NCI-H748 (cell line): ENCODE measurements around the gene RIC1.
A peak's percentile ranks its signal among the peaks of the same experiment; 100 is the strongest.
"Not testable (repeated sequence)": the region's sequence is repeated elsewhere in the genome, so short reads cannot be mapped to it uniquely, and the experiment has no call there.

Experiments
- DNase-seq: peaks from one replicate; lab custom pipeline; 2025; ENCODE audit not compliant: unreplicated experiment; lab: John Stamatoyannopoulos, UW

RIC1 gene

DNA sequence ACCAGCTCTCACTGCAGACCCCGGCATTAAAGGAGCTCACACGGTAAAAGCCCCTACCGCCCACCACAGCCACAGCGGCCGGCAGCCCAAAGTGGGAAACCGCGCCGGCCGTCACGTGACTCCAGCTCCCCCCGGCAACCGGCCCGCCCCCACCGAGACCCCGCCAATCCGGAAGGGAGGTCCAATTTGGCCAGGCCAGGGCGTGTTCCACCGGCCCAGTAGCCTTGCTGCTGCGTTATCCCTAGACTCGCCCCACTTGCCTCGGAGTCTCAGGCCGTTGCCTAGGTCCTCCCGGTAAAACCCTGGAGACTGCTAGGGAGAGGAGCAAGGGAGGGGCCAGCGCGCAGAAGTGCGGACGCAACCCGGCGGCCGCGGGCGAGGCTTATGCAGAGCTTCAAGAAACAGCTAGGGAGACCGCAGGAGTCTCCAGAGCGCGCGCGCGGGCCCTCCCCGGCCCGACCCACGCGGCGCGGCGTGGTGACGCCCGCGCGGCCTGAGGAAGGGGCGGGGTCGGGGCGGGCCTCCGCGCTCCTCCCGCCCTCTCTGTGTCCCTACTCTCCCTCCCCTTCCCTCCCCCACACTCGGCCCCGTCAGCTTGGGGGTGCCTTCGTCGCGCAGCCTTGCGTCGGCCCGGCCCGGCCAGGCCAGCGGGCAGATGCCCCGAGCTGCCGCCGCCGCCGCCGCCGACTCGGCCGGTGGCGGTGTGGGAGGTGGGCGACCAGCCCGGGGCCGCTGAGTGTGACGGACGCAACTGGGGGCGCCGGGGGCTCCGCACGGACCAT lies at the start of gene RIC1:
Gene RIC1 (plus strand): TSS at position 578 of the 782 bp plus-strand sequence. CDS start 203 bp downstream, at position 781.
- peak; percentile 92 for DNase-seq

GRCh38 chr9:5579881-5580280 lies 49.0 kb upstream of the RIC1 start:
- no peak for DNase-seq

DNA sequence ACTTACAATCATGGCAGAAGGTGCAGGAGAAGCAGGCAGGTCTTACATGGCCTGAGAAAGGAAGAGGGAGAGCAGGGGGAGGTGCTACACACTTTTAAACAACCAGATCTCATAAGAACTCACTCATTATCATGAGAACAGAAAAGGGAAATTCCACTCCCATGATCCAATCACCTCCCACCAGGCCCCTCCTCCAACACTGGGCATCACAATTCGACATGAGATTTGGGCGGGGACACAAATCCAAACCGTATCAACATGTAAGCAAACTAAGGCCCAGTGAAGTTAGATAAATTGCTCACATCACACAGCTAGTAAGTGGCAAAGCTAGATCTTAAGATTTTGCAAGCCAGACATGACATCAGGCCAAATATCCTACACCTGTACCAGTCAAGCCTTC lies 48.3 kb upstream of the RIC1 start:
- DNase-seq, result no peak

DNA sequence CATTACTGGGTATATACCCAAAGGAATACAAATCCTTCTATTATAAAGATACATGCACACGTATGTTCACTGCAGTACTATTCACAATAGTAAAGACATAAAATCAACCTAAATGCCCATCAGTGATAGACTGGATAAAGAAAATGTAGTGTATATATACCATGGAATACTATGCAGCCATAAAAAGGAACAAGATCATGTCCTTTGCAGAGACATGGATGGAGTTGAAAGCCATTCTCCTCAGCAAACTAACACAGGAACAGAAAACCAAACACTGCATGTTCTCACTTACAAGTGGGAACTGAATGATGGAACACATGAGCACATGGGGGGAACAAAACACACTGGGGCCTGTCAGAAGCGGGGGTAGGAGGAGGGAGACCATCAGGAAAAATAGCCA lies 47.2 kb upstream of the RIC1 start:
- DNase-seq, result not testable (repeated sequence)

- no peak for DNase-seq
Observed at GRCh38 chr9:5582835-5583195, 46.1 kb upstream of the RIC1 start.

- no peak for DNase-seq
Observed at GRCh38 chr9:5586391-5586802, 42.5 kb upstream of the RIC1 start.

DNA sequence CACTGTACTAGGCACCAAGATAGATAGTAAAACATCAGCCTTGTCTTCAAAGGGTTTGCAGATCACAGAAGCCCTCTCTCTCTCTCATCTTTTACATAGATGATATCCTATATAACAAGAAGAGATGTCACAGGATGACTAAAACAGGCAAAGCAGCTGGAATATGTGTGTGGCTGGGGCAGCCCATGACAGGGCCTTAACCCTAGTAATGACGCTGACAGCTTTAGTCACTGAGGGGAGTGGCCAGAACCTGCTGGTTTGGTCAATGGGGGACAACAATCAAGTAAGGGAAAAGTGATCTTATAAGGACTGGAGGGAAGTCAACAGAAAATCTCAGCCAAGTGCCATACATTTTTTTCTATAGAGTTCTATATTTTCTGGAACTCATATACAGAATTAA lies 41.9 kb upstream of the RIC1 start:
- DNase-seq, result no peak

DNA sequence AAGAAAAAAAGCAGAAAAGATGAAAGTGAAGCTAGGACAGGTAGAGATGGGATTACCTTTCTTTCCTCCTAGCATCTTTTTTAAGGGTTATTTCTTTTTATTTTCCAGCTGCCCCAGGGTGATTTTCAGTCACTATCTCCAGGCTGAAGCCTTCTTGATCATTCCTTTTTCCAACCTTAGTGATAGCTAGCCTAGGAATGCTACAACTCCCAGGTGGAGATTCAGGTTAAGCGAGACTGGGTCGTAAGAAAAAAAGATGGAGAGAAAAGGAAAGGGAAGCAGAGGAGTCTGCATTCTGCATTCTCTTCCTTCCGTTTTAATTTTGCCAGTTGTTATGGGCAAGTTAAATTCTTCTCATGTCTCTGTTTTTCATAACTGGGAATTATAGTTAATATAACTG lies 36.7 kb upstream of the RIC1 start:
- no peak for DNase-seq

DNA sequence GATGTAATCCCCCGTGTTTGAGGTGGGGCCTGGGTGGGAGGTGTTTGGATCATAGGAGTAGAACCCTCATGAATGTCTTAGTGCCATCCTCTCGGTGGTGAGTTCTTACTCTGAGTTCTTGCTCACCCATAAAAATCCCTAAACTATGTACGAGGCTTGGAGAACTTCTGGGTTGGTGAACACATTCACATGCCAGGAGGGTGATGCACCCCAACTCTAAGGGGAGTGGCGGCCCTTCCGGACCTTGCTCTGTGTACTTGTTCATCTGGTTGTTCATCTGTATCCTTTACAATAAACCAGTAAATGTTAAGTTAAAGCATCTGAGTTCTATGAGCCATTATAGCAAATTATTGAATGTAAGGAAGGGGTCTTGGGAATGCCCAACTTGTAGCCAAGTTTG lies 36.0 kb upstream of the RIC1 start:
- no peak for DNase-seq

DNA sequence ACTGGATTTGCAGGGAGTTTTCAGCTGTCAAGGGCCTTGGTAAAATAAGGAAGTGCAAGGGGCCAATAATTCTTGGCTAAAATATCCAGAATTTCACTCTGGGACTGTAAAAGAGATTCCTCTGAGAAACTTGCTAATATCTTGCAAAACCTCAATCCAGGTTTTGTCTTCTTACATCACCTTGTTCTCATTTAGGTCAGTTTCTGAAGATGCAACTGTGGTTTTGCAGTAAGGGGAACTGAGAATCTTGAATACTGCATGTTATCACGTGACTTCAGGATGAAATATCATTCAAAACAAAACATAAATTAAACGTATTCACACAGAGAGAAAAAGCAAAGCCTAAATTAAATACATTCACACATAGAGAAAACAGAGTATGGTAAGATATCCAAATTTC lies 35.0 kb upstream of the RIC1 start:
- no peak for DNase-seq

GRCh38 chr9:5596173-5596572 lies 32.7 kb upstream of the RIC1 start:
- no peak for DNase-seq

- DNase-seq, result no peak
Observed at GRCh38 chr9:5608298-5609225, 20.3 kb upstream of the RIC1 start.

- DNase-seq, result no peak
Observed at GRCh38 chr9:5609226-5609596, 19.7 kb upstream of the RIC1 start.

DNA sequence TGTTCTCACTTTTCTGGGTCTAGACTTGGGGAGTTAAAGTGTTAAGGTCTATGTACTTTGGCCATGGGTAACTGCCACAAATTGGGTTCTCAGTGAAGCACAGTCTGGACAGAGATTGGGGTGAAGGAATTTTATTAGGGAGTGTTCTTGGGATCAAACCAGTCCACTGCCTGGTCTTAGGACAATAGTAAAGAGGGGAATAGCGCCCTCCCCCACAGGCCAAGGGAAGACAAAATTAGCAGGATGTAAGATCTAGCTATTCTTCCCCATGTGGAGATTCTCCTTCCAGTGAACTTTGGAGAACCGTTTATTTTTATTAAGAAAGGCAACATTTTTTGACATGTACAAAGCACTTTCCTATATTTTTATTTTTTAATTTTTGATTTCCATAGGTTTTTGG lies 18.4 kb upstream of the RIC1 start:
- DNase-seq, result no peak

- no peak for DNase-seq
Observed at GRCh38 chr9:5611321-5612184, 17.4 kb upstream of the RIC1 start.

DNA sequence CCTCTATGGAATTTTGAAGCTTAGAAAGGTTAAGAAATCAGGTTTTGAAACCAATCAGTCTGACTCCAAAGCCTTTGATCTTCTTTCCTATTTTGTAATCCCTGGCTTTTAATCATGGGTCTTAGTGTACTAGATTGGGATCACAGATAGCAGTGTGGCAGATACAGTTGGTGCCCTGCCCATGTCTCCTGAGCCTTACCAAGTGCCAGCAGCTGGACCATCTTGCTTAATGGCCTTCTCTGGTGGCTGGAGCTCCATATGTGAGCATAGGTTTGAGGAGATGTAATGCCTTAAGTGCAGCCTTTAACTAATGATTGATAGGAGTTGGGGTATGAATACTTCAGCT lies 16.7 kb upstream of the RIC1 start:
- no peak for DNase-seq

DNA sequence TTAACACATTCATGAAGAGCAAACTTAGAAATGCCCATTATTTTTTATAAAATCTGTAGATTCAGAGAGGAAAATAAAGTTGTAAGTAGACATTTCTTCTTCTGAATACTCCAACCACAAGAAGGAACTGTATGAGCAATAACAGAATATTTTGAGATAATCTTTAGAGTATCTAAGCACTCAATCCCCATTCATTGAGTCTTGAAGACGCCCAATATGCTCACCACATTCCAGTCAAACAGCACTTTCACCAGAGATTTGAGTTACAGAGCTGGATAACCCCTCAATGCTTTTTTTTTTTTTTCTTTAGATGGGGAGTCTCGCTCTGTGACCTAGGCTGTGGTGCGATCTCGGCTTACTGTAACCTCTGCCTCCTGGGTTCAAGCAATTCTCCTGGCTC lies 14.7 kb upstream of the RIC1 start:
- DNase-seq, result no peak

GRCh38 chr9:5614985-5615384 lies 13.9 kb upstream of the RIC1 start:
- DNase-seq, result no peak

- DNase-seq, result no peak
Observed at GRCh38 chr9:5617749-5618148, 11.2 kb upstream of the RIC1 start.

DNA sequence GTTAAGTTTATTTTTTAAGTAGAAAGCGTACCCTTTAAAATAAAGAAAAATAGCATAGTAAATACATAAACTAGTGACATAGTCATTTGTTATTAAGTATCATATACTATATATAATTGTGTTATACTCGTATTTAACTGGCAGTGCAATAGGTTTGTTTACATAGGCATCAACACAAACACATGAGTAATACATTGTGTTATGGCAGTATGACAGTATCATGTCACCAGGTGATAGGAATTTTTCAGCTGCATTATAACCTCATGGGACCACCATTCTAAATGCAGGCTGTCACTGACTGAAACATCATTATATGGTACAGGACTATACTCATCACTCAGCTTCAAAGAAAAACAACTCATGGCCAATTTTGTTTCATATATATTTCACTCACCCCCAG lies 8.4 kb upstream of the RIC1 start:
- no peak for DNase-seq

DNA sequence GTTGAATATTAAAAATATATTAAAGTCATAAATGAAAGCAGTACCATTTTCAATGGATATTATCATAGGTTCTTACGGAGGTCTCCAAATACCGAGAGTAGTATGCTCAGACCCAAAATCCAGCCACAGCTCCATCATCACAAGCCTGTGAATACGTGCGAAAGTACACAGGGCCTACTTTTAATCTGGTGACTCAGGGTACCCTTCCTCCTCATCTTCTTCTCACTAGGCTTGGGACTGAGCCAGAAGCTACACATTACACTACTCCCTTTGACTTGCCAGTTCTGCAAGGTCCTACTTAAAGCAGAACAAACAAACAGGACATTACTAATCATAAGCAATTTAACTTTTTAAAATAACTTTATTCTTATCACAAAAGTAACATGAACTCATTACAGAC lies 7.6 kb upstream of the RIC1 start:
- DNase-seq, result no peak

DNA sequence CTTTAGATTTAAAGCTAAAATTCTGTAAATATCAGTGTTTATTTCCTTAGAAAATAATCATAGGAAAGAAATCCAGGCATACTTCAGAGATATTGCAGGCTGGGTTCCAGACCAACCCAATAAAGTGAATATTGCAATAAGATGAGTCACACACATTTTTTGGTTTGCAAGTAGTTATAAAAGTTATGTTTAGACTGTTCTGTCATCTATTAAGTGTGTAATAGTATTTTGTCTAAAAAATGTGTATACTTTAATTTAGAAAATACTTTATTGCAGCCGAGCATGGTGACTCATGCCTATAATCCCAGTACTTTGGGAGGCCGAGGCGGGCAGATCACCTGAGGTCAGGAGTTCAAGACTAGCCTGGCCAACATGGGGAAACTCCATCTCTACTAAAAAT lies 6.9 kb upstream of the RIC1 start:
- no peak for DNase-seq
